Stimulated activated CD8-positive, alpha-beta memory T cell treated with anti-CD3 and anti-CD28 coated beads, Interleukin-4, amount 100 ng/mL, for 24 hours (primary cell): Measurements from ENCODE around the gene BCAS1.

Experiments used
- DNase-seq: peaks from one replicate; pipeline ENCODE4 v3.0.0-alpha.2; 2020; ENCODE audit warnings: low read depth

BCAS1 gene

GRCh38 chr20:53923566-53924369, 146.6 kb downstream of the BCAS1 start:
- DNase-seq: no peak

DNA sequence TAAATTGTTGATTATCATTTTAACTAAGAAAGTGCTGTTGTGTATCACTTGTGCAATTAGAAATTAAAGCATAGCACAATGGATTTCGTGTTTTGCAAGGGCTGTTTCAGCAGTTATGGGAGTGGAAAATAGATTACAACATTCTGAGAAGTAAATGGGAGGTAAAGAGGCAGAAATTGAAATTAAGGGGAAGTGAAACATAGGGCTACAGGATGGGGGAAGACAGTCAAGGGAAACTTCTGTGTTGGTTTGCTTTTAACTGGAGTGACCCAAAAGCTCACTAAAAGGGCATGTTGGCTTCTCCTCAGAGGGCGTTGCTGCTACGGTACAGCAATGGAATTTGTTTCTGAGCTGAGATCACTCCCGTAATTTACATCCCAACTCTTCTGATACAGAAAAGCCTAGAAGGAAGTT, 147.5 kb downstream of the BCAS1 start:
- no peak for DNase-seq

- DNase-seq: no peak
Measured at GRCh38 chr20:53921443-53921973, 148.9 kb downstream of the BCAS1 start.

- no peak for DNase-seq
Measured at GRCh38 chr20:53920647-53921245, 149.6 kb downstream of the BCAS1 start.

DNA sequence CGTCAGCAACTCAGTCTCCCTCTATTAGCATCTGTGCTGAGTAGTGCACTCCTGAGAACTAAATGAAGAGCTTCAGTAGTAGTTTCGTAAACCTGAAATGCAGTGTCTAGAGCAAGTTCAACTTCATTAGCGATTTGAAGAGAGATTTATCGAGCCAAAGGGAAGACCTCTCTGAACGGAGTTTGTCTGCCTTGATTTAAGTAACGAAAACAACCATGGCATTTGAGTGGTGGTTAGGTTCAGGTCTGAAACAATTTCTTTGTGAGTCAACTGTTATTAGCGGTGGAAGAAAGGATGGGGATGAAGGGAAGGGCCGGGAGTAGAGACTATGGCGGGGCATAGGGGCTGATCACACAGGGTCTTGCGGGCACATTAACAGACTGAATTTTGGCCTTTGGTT, 150.5 kb downstream of the BCAS1 start:
- DNase-seq: no peak

- no peak for DNase-seq
Measured at GRCh38 chr20:53918949-53919361, 151.4 kb downstream of the BCAS1 start.

DNA sequence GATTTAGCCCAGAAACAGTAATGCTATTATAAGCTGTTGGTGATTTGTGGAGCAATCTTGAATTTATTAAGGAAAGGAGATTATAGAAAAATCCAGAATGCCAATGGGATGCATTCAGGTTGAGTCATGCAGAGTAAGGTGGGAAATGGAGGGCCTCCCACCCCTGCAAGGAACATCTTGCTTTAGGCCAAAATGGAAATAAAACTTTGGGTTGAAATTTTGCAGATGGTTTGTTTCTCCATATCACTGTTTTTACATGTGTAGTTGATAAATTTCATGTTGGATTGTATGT, 152.4 kb downstream of the BCAS1 start:
- DNase-seq: no peak

DNA sequence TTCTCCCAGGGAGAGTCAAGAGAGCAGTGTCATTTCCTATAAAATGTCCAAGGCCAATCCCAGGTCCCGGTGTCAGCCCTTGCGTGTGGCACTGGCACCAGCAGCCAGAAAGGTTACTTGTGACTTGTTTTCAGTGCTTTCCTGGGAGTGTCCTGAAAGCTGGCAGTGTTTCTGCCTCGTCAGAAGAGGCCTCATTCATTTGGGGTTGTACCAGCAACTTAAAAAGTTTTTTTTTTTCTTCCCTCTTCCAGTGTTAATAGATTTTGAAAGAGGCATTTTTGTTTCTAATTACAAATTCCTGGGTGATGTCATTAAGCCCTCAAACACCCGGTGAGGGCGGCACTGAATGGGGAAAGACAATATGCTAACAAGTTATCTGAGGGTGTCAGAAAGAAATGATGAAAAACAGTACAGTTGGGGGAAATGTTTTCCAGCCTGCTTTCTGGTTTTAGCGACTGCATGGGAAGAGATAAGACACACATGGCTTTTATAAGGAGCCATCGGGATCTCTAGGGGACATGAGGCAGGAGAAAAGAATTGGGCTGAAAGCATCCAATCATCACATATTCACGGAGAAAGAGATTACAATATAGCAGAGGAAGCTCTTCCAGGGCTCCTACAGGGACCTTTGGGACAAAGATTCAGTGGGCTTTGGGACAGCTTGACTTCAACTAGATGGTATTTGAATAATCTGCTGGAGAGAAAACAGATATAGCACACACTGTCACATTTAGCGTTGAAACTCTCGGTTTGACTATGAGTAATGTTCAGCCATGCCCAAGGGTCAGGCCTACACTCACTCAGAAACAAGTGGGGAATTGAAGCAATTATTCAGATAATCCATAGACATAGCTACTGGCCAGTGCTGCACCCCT, 153.0 kb downstream of the BCAS1 start:
- DNase-seq: no peak

GRCh38 chr20:53916173-53916512, 154.3 kb downstream of the BCAS1 start:
- DNase-seq: no peak

- peak; percentile 94 for DNase-seq
Measured at GRCh38 chr20:53915446-53916172, 154.8 kb downstream of the BCAS1 start.

DNA sequence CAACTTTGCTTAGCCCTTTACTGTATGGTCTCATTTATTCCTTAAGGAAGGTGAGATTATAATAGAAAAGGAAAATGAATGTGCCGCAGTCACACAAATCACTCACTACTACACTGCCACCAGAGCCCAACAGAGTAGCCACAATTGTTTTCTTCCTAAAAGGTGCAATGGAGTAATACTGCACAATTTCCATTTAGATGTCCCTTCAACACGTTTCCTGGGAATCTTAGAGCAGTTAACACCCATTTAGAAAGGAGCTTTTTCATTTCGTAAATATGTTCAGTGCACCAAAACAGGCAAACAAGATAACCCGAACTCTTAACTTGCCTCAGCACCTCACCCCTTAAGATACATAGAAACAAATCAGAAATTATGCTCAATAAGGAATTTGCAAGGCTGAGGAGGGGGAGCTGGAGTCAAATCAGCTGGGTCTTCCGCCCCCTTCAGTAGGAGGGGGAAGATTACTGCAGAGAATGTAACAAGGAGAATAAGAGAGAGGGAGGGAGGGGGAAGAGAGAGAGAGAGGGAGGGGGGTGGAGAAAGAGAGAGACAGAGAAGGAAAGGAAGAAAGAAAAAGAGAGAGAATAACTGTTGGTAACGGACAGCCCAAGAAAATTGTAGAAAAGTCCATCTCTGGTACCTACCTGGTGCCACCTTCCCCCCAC, 155.5 kb downstream of the BCAS1 start:
- no peak for DNase-seq

- DNase-seq: no peak
Measured at GRCh38 chr20:53914091-53914780, 156.2 kb downstream of the BCAS1 start.

- no peak for DNase-seq
Measured at GRCh38 chr20:53911301-53911700, 159.1 kb downstream of the BCAS1 start.

- DNase-seq: no peak
Measured at GRCh38 chr20:53910351-53911002, 159.9 kb downstream of the BCAS1 start.

- DNase-seq: no peak
Measured at GRCh38 chr20:53907968-53908751, 162.2 kb downstream of the BCAS1 start.

GRCh38 chr20:53905820-53906191, 164.6 kb downstream of the BCAS1 start:
- no peak for DNase-seq

- no peak for DNase-seq
Measured at GRCh38 chr20:53905019-53905819, 165.2 kb downstream of the BCAS1 start.

DNA sequence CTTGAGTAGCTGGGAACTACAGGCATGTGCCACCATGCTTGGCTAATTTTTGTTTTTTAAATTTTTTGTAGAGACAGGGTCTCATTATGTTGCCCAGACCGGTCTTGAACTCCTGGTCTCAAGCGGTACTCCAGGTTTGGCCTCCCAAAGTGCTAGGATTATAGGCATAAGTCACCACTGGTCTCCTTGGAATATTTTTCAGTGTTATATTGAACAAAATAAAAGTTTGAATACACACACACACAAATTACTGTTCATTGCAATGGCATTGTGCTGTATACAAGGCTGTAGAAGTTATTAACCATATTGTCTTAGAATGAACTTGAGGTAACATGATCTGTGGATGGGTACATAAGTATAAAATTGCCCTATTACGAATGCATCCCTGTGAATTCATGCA, 166.1 kb downstream of the BCAS1 start:
- no peak for DNase-seq

- no peak for DNase-seq
Measured at GRCh38 chr20:53903652-53903987, 166.8 kb downstream of the BCAS1 start.
